Endothelial cell of umbilical vein (primary cell): ENCODE measurements around the gene WRNIP1. TPM values are rescaled to one million over a fixed set of nuclear protein-coding genes. Genes with fewer than 3 reads are reported as not detected.

Experiments used
- BruUV-seq: library from RNA; stranded (reverse); fragments of 400-500 nt; replicated peaks from 2 replicates; lab custom pipeline; 2021; lab: Mats Ljungman, UMichigan
- CTCF ChIA-PET: fragments of 300-600, 350-600 bp; sonication (Branson Sonifier 250); formaldehyde crosslinking; loops from one replicate; lab custom pipeline; 2021; ENCODE audit warnings: antibody characterized with exemption, inconsistent platforms; lab: Charles Lee
- POLR2A ChIA-PET: fragments of 300-600, 350-600 bp; sonication (Branson Sonifier 250); formaldehyde crosslinking; loops from one replicate; lab custom pipeline; 2021; ENCODE audit warnings: antibody characterized with exemption, inconsistent platforms; lab: Charles Lee
- DNase-seq: peaks from one replicate; pipeline ENCODE4 v3.0.0-alpha.2; 2011; ENCODE audit warnings: low read depth, low spot score
- FAIRE-seq: peaks from 2 replicates; lab custom pipeline; 2011; peaks lifted over from hg19 to GRCh38; lab: Jason Lieb, UNC
- H2AFZ ChIP-seq: 2 replicates; pipeline ENCODE4 v1.6.0; 2012; ENCODE audit warnings: low read depth, low read length, control low read depth, inconsistent platforms
- H3K27ac ChIP-seq: 2 replicates; pipeline ENCODE4 v1.5.1; 2011; ENCODE audit warnings: low read depth, mild to moderate bottlenecking, control low read depth, low read length, moderate library complexity; ENCODE audit not compliant: insufficient read depth
- H3K27me3 ChIP-seq, 2 experiments: 2 replicates each; pipeline versions ENCODE4 v1.6.0 to v1.6.1; 2011; ENCODE audit warnings: low read length in 2 of 2, mixed read lengths in 1 of 2; ENCODE audit not compliant: control insufficient read depth in 2 of 2, insufficient read depth in 2 of 2
- H3K36me3 ChIP-seq, 2 experiments: 2 replicates in 1 of 2; 3 replicates in 1 of 2; pipeline ENCODE4 v1.5.1; 2011; ENCODE audit warnings: low read length in 2 of 2, mild to moderate bottlenecking in 1 of 2, moderate library complexity in 1 of 2; ENCODE audit not compliant: control insufficient read depth in 2 of 2, insufficient read depth in 2 of 2; ENCODE audit errors: extremely low read depth in 1 of 2
- H3K4me1 ChIP-seq: 3 replicates; pipeline ENCODE4 v1.5.1; 2011; ENCODE audit warnings: mild to moderate bottlenecking, low read length; ENCODE audit not compliant: control insufficient read depth, insufficient read depth; ENCODE audit errors: extremely low read depth
- H3K4me2 ChIP-seq: 2 replicates; pipeline ENCODE4 v1.6.1; 2011; ENCODE audit warnings: low read length, control low read depth, mixed read lengths; ENCODE audit not compliant: insufficient read depth
- H3K4me3 ChIP-seq, 3 experiments: fragments of 200-600 bp in 1 of 3; sonication (generic), shearing (Covaris generic) in 1 of 3; replicated peaks in 1 of 3; 2 replicates each; pipeline ENCODE4 v1.5.1; 2011 to 2016; ENCODE audit warnings: control low read depth in 3 of 3, low read length in 3 of 3, mild to moderate bottlenecking in 2 of 3, inconsistent platforms in 1 of 3, low read depth in 1 of 3, moderate library complexity in 1 of 3; ENCODE audit not compliant: insufficient read depth in 1 of 3
- H3K79me2 ChIP-seq: 2 replicates; pipeline ENCODE4 v1.6.0; 2012; ENCODE audit warnings: low read length, inconsistent platforms; ENCODE audit not compliant: control insufficient read depth, insufficient read depth
- H3K9ac ChIP-seq: replicated peaks from 2 replicates; pipeline ENCODE3; 2011; ENCODE audit warnings: low read length, control low read depth; ENCODE audit not compliant: insufficient read depth; ENCODE audit errors: extremely low read depth
- H3K9me1 ChIP-seq: replicated peaks from 3 replicates; pipeline ENCODE4 v1.6.0; 2011; ENCODE audit warnings: mild to moderate bottlenecking, low read length; ENCODE audit not compliant: control insufficient read depth, insufficient read depth; ENCODE audit errors: extremely low read depth
- H3K9me3 ChIP-seq: replicated peaks from 2 replicates; pipeline ENCODE4 v1.5.1; 2012; ENCODE audit warnings: low read length, inconsistent platforms; ENCODE audit not compliant: control insufficient read depth, insufficient read depth
- H4K20me1 ChIP-seq: replicated peaks from 2 replicates; pipeline ENCODE3; 2011; ENCODE audit warnings: mild to moderate bottlenecking, low read length; ENCODE audit not compliant: control insufficient read depth, insufficient read depth; ENCODE audit errors: extremely low read depth
- EZH2 ChIP-seq: IDR thresholded peaks from 2 replicates; pipeline ENCODE4 v1.6.1; 2012; ENCODE audit warnings: borderline replicate concordance, low read depth, mild to moderate bottlenecking, moderate library complexity, low read length, inconsistent platforms; ENCODE audit not compliant: severe bottlenecking
- FOS ChIP-seq: IDR thresholded peaks from 2 replicates; pipeline ENCODE4 v1.6.1; 2011; ENCODE audit warnings: mild to moderate bottlenecking, low read length, moderate library complexity, borderline replicate concordance; ENCODE audit not compliant: insufficient read depth
- GATA2 ChIP-seq: IDR thresholded peaks from 2 replicates; pipeline ENCODE4 v1.7.0; 2011; ENCODE audit warnings: low read depth, mild to moderate bottlenecking, moderate library complexity, mixed read lengths, low read length; ENCODE audit not compliant: insufficient read length, insufficient read depth
- JUN ChIP-seq: IDR thresholded peaks from 2 replicates; pipeline ENCODE4 v1.6.1; 2011; ENCODE audit warnings: borderline replicate concordance, low read depth; ENCODE audit not compliant: insufficient read length, insufficient read depth
- MYC ChIP-seq: IDR thresholded peaks from one replicate; pipeline ENCODE4 v1.6.1; 2011; ENCODE audit warnings: mild to moderate bottlenecking, low read depth, low read length
- POLR2A ChIP-seq: IDR thresholded peaks from 2 replicates; pipeline ENCODE4 v1.6.1; 2012; ENCODE audit warnings: low read depth, mild to moderate bottlenecking, control low read depth, low read length
- dilution Hi-C: fragments of 300-500 bp; cut with MboI; formaldehyde crosslinking; loops from one replicate; pipeline ENCODE4 v1.15.0; 2019; ENCODE audit warnings: low sequenced_read_pairs; ENCODE audit not compliant: extremely low pct_ligation_motif_present
- intact Hi-C: fragments of 100-400 bp; cut with micrococcal nuclease; formaldehyde crosslinking; loops from one replicate; pipeline ENCODE4 v1.10.0; 2022
- polyA plus RNA-seq, 4 experiments: library from polyadenylated mRNA; depleted of rRNA in 3 of 4; stranded (reverse) in 3 of 4; unstranded in 1 of 4; fragments of >200 nt; gene quantifications; 2 replicates each; pipeline versions ENCODE4 v1.2.1 to v1.2.3, GENCODE V29; 2011 to 2012; ENCODE audit warnings: missing spikeins in 1 of 4
- total RNA-seq: library from RNA; stranded (reverse); gene quantifications from 2 replicates; pipeline ENCODE4 v1.2.3, GENCODE V29; 2021
- TF ChIP-seq, protein P1 (sequence below), 2 donors: IDR thresholded peaks; 1 replicate in 1 of 2; 2 replicates in 1 of 2; pipeline ENCODE4 v1.5.1; 2011; ENCODE audit warnings: low read length in 2 of 2, mild to moderate bottlenecking in 2 of 2, moderate library complexity in 2 of 2, control low read depth in 1 of 2, inconsistent platforms in 1 of 2, low read depth in 1 of 2; ENCODE audit not compliant: insufficient read depth in 1 of 2; ENCODE audit errors: extremely low read depth in 1 of 2

The WRNIP1 gene
- total and polyA plus RNA-seq, 2 donors (not counting 3 experiments of a cell fraction or from before 2014, with no cell fraction given), result 50.1 to 68.9 TPM

DNA sequence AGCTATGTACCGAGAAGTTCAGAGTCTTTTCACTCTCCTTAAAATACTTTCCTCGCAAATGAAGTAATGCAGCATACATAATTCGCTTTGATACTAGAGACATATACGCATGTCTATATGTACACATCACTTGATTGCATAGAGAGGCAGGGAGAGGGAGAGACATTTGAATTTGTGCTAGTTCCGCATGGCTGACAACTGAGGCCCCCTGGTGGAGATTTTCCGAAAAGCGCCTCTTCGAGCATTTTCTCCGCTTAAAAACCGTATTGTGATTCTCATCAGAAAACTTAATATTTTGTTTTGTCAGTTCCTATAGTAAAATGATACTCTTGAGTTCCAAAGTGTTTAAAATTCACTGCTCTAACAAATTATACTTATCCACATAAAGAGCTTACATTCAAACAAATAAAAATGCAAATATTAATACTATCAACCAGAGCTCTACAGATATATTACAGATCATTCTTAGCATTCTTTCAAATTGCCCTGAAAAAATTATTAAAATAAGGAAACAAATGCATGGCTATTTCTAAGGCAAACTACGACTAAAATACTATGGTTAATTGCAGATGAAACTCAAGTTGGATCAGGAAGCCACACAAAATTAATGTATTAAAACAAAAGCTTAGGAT is 15.1 kb upstream of the WRNIP1 start:
- Histone ChIP-seq H2AFZ (no peak overlapping the region), H3K4me1 (no peaks in the 10 kb centered on the region), H3K36me3 (no peaks in the 10 kb centered on the region), H3K79me2 (no peaks in the 10 kb centered on the region), H3K9ac (no peak overlapping the region), H3K9me3 (no peaks in the 10 kb centered on the region), H3K4me3 (no peak overlapping the region), H3K9me1 (no peaks in the 10 kb centered on the region), H3K27me3 (no peaks in the 10 kb centered on the region), H3K4me2 (no peak overlapping the region), H4K20me1 (no peaks in the 10 kb centered on the region), H3K27ac (no peak overlapping the region)
- CTCF ChIA-PET, result interaction anchor here (0.6 to 7.1 kb wide), 35 partner anchors 9 to 1227 kb away, joined by 3 to 116 read pairs (median 4); no protein-coding TSS in a partner anchor
- BruUV-seq, result no TSS peak
- intact Hi-C loops (loop anchor here (1.0 to 5.0 kb wide), 4 partner anchors 12 to 1154 kb away; no protein-coding TSS in a partner anchor), dilution Hi-C loops (no loop called here)
- POLR2A ChIA-PET, result no interaction called here
- FAIRE-seq (peak; percentile 92), DNase-seq (peak; percentile 65)
- TF ChIP-seq FOS, result no peak
- TF ChIP-seq POLR2A, result no peak
- no peak for TF ChIP-seq JUN
- TF ChIP-seq, protein P1, sequence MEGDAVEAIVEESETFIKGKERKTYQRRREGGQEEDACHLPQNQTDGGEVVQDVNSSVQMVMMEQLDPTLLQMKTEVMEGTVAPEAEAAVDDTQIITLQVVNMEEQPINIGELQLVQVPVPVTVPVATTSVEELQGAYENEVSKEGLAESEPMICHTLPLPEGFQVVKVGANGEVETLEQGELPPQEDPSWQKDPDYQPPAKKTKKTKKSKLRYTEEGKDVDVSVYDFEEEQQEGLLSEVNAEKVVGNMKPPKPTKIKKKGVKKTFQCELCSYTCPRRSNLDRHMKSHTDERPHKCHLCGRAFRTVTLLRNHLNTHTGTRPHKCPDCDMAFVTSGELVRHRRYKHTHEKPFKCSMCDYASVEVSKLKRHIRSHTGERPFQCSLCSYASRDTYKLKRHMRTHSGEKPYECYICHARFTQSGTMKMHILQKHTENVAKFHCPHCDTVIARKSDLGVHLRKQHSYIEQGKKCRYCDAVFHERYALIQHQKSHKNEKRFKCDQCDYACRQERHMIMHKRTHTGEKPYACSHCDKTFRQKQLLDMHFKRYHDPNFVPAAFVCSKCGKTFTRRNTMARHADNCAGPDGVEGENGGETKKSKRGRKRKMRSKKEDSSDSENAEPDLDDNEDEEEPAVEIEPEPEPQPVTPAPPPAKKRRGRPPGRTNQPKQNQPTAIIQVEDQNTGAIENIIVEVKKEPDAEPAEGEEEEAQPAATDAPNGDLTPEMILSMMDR (IDR thresholded peaks at IDR 0.05; ENCODE audit: extremely low read depth in 1 of 2, insufficient read depth in 1 of 2, low read depth in 1 of 2, low read length in 2 of 2), result peak; percentile 75 to 85
- no peak for TF ChIP-seq MYC
- no peak for TF ChIP-seq EZH2
- TF ChIP-seq GATA2, result no peak
